Measurements from ENCODE around the gene USP3.

- TF ChIP-seq FOXM1 (IDR thresholded peaks at IDR 0.05; ENCODE audit: low read depth) (no peak), FOXM1 (CRISPR knock-in tag; IDR thresholded peaks at IDR 0.05; ENCODE audit: low read depth) (no peak), MEF2D (tag; conservative IDR thresholded peaks at IDR 0.05; ENCODE audit: low read depth) (no peak), E2F5 (CRISPR knock-in tag; IDR thresholded peaks at IDR 0.05) (no peak)
Observed at GRCh38 chr15:63599401-63600000, 95.1 kb downstream of the USP3 start.

All from K562 (cell line).